Endothelial cell of umbilical vein (primary cell): ENCODE measurements around the gene DTWD2. TPM values are rescaled to one million over a fixed set of nuclear protein-coding genes. Genes with fewer than 3 reads are reported as not detected.

Source experiments
- BruUV-seq: library from RNA; stranded (reverse); fragments of 400-500 nt; replicated peaks from 2 replicates; lab custom pipeline; 2021; lab: Mats Ljungman, UMichigan
- CTCF ChIA-PET: fragments of 300-600, 350-600 bp; sonication (Branson Sonifier 250); formaldehyde crosslinking; loops from one replicate; lab custom pipeline; 2021; ENCODE audit warnings: antibody characterized with exemption, inconsistent platforms; lab: Charles Lee
- POLR2A ChIA-PET: fragments of 300-600, 350-600 bp; sonication (Branson Sonifier 250); formaldehyde crosslinking; loops from one replicate; lab custom pipeline; 2021; ENCODE audit warnings: antibody characterized with exemption, inconsistent platforms; lab: Charles Lee
- DNase-seq: peaks from one replicate; pipeline ENCODE4 v3.0.0-alpha.2; 2011; ENCODE audit warnings: low read depth, low spot score
- FAIRE-seq: peaks from 2 replicates; lab custom pipeline; 2011; peaks lifted over from hg19 to GRCh38; lab: Jason Lieb, UNC
- H2AFZ ChIP-seq: 2 replicates; pipeline ENCODE4 v1.6.0; 2012; ENCODE audit warnings: low read depth, low read length, control low read depth, inconsistent platforms
- H3K27ac ChIP-seq: 2 replicates; pipeline ENCODE4 v1.5.1; 2011; ENCODE audit warnings: low read depth, mild to moderate bottlenecking, control low read depth, low read length, moderate library complexity; ENCODE audit not compliant: insufficient read depth
- H3K27me3 ChIP-seq, 2 experiments: 2 replicates each; pipeline versions ENCODE4 v1.6.0 to v1.6.1; 2011; ENCODE audit warnings: low read length in 2 of 2, mixed read lengths in 1 of 2; ENCODE audit not compliant: control insufficient read depth in 2 of 2, insufficient read depth in 2 of 2
- H3K36me3 ChIP-seq, 2 experiments: 2 replicates in 1 of 2; 3 replicates in 1 of 2; pipeline ENCODE4 v1.5.1; 2011; ENCODE audit warnings: low read length in 2 of 2, mild to moderate bottlenecking in 1 of 2, moderate library complexity in 1 of 2; ENCODE audit not compliant: control insufficient read depth in 2 of 2, insufficient read depth in 2 of 2; ENCODE audit errors: extremely low read depth in 1 of 2
- H3K4me1 ChIP-seq: 3 replicates; pipeline ENCODE4 v1.5.1; 2011; ENCODE audit warnings: mild to moderate bottlenecking, low read length; ENCODE audit not compliant: control insufficient read depth, insufficient read depth; ENCODE audit errors: extremely low read depth
- H3K4me2 ChIP-seq: 2 replicates; pipeline ENCODE4 v1.6.1; 2011; ENCODE audit warnings: low read length, control low read depth, mixed read lengths; ENCODE audit not compliant: insufficient read depth
- H3K4me3 ChIP-seq, 3 experiments: fragments of 200-600 bp in 1 of 3; sonication (generic), shearing (Covaris generic) in 1 of 3; replicated peaks in 1 of 3; 2 replicates each; pipeline ENCODE4 v1.5.1; 2011 to 2016; ENCODE audit warnings: control low read depth in 3 of 3, low read length in 3 of 3, mild to moderate bottlenecking in 2 of 3, inconsistent platforms in 1 of 3, low read depth in 1 of 3, moderate library complexity in 1 of 3; ENCODE audit not compliant: insufficient read depth in 1 of 3
- H3K79me2 ChIP-seq: 2 replicates; pipeline ENCODE4 v1.6.0; 2012; ENCODE audit warnings: low read length, inconsistent platforms; ENCODE audit not compliant: control insufficient read depth, insufficient read depth
- H3K9ac ChIP-seq: replicated peaks from 2 replicates; pipeline ENCODE3; 2011; ENCODE audit warnings: low read length, control low read depth; ENCODE audit not compliant: insufficient read depth; ENCODE audit errors: extremely low read depth
- H3K9me1 ChIP-seq: replicated peaks from 3 replicates; pipeline ENCODE4 v1.6.0; 2011; ENCODE audit warnings: mild to moderate bottlenecking, low read length; ENCODE audit not compliant: control insufficient read depth, insufficient read depth; ENCODE audit errors: extremely low read depth
- H3K9me3 ChIP-seq: replicated peaks from 2 replicates; pipeline ENCODE4 v1.5.1; 2012; ENCODE audit warnings: low read length, inconsistent platforms; ENCODE audit not compliant: control insufficient read depth, insufficient read depth
- H4K20me1 ChIP-seq: replicated peaks from 2 replicates; pipeline ENCODE3; 2011; ENCODE audit warnings: mild to moderate bottlenecking, low read length; ENCODE audit not compliant: control insufficient read depth, insufficient read depth; ENCODE audit errors: extremely low read depth
- CTCF ChIP-seq, 2 donors: IDR thresholded peaks; 1 replicate in 1 of 2; 2 replicates in 1 of 2; pipeline ENCODE4 v1.5.1; 2011; ENCODE audit warnings: low read length in 2 of 2, mild to moderate bottlenecking in 2 of 2, moderate library complexity in 2 of 2, control low read depth in 1 of 2, inconsistent platforms in 1 of 2, low read depth in 1 of 2; ENCODE audit not compliant: insufficient read depth in 1 of 2; ENCODE audit errors: extremely low read depth in 1 of 2
- EZH2 ChIP-seq: IDR thresholded peaks from 2 replicates; pipeline ENCODE4 v1.6.1; 2012; ENCODE audit warnings: borderline replicate concordance, low read depth, mild to moderate bottlenecking, moderate library complexity, low read length, inconsistent platforms; ENCODE audit not compliant: severe bottlenecking
- FOS ChIP-seq: IDR thresholded peaks from 2 replicates; pipeline ENCODE4 v1.6.1; 2011; ENCODE audit warnings: mild to moderate bottlenecking, low read length, moderate library complexity, borderline replicate concordance; ENCODE audit not compliant: insufficient read depth
- GATA2 ChIP-seq: IDR thresholded peaks from 2 replicates; pipeline ENCODE4 v1.7.0; 2011; ENCODE audit warnings: low read depth, mild to moderate bottlenecking, moderate library complexity, mixed read lengths, low read length; ENCODE audit not compliant: insufficient read length, insufficient read depth
- JUN ChIP-seq: IDR thresholded peaks from 2 replicates; pipeline ENCODE4 v1.6.1; 2011; ENCODE audit warnings: borderline replicate concordance, low read depth; ENCODE audit not compliant: insufficient read length, insufficient read depth
- MYC ChIP-seq: IDR thresholded peaks from one replicate; pipeline ENCODE4 v1.6.1; 2011; ENCODE audit warnings: mild to moderate bottlenecking, low read depth, low read length
- POLR2A ChIP-seq: IDR thresholded peaks from 2 replicates; pipeline ENCODE4 v1.6.1; 2012; ENCODE audit warnings: low read depth, mild to moderate bottlenecking, control low read depth, low read length
- POLR2AphosphoS5 ChIP-seq: IDR thresholded peaks from 2 replicates; pipeline ENCODE4 v1.6.1; 2012; ENCODE audit warnings: low read depth, mild to moderate bottlenecking, control low read depth, low read length, moderate library complexity; ENCODE audit not compliant: insufficient read depth
- dilution Hi-C: fragments of 300-500 bp; cut with MboI; formaldehyde crosslinking; loops from one replicate; pipeline ENCODE4 v1.15.0; 2019; ENCODE audit warnings: low sequenced_read_pairs; ENCODE audit not compliant: extremely low pct_ligation_motif_present
- intact Hi-C: fragments of 100-400 bp; cut with micrococcal nuclease; formaldehyde crosslinking; loops from one replicate; pipeline ENCODE4 v1.10.0; 2022
- polyA plus RNA-seq, 4 experiments: library from polyadenylated mRNA; depleted of rRNA in 3 of 4; stranded (reverse) in 3 of 4; unstranded in 1 of 4; fragments of >200 nt; gene quantifications; 2 replicates each; pipeline versions ENCODE4 v1.2.1 to v1.2.3, GENCODE V29; 2011 to 2012; ENCODE audit warnings: missing spikeins in 1 of 4
- total RNA-seq: library from RNA; stranded (reverse); gene quantifications from 2 replicates; pipeline ENCODE4 v1.2.3, GENCODE V29; 2021
- TF ChIP-seq, protein P1 (sequence below): IDR thresholded peaks from 2 replicates; pipeline ENCODE4 v1.6.1; 2011; ENCODE audit not compliant: insufficient read depth, insufficient read length

The DTWD2 gene
- total and polyA plus RNA-seq, 2 donors (not counting 3 experiments of a cell fraction or from before 2014, with no cell fraction given): 0.99 to 1.1 TPM

DNA sequence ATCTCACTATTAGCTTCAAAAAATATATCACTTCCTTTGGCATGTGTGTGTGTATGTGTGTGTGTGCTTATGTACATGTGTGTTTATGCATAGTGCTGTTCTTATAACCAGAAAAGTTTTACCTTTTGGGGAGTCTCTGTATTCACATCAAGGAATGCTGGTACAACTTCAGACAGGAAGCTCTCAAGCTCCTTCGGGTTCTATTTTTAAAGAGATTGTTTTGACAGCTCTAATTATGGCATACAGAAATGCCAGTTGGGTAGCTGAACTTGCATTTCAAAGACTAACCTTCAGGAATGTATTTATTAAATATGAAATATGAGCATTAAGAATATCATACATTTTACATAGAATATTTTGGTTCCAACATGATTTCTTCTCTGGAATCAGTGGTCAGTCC, 163.1 kb downstream of the DTWD2 start:
- Histone ChIP-seq H3K9ac (no peak overlapping the region), H3K36me3 (no peaks in the 10 kb centered on the region), H3K4me3 (no peak overlapping the region), H3K79me2 (no peaks in the 10 kb centered on the region), H3K27ac (no peak overlapping the region), H3K27me3 (no peaks in the 10 kb centered on the region), H3K4me2 (no peak overlapping the region), H3K9me3 (no peaks in the 10 kb centered on the region), H3K9me1 (no peaks in the 10 kb centered on the region), H3K4me1 (no peaks in the 10 kb centered on the region), H2AFZ (no peak overlapping the region), H4K20me1 (no peaks in the 10 kb centered on the region)
- no TSS peak for BruUV-seq
- DNase-seq: no peak
- CTCF ChIA-PET: no interaction called here
- TF ChIP-seq MYC (no peak), EZH2 (no peak), POLR2A (no peak), JUN (no peak), CTCF (IDR thresholded peaks at IDR 0.05; ENCODE audit: extremely low read depth in 1 of 2, insufficient read depth in 1 of 2, low read depth in 1 of 2, low read length in 2 of 2) (no peak), FOS (no peak), GATA2 (no peak), POLR2AphosphoS5 (no peak)
- TF ChIP-seq, protein P1, sequence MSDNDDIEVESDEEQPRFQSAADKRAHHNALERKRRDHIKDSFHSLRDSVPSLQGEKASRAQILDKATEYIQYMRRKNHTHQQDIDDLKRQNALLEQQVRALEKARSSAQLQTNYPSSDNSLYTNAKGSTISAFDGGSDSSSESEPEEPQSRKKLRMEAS: no peak
- dilution Hi-C loops (no loop called here), intact Hi-C loops (no loop called here)
- POLR2A ChIA-PET: no interaction called here
- FAIRE-seq: no peak
